ENCODE results near the gene RUNX1. TPM values are rescaled to one million over a fixed set of nuclear protein-coding genes. Genes with fewer than 3 reads are reported as not detected.
A peak's percentile ranks its signal among the peaks of the same experiment; 100 is the strongest.

RUNX1 gene
- polyA plus RNA-seq, 3 donors: 6.2 to 49.7 (median 8.7) TPM

DNA sequence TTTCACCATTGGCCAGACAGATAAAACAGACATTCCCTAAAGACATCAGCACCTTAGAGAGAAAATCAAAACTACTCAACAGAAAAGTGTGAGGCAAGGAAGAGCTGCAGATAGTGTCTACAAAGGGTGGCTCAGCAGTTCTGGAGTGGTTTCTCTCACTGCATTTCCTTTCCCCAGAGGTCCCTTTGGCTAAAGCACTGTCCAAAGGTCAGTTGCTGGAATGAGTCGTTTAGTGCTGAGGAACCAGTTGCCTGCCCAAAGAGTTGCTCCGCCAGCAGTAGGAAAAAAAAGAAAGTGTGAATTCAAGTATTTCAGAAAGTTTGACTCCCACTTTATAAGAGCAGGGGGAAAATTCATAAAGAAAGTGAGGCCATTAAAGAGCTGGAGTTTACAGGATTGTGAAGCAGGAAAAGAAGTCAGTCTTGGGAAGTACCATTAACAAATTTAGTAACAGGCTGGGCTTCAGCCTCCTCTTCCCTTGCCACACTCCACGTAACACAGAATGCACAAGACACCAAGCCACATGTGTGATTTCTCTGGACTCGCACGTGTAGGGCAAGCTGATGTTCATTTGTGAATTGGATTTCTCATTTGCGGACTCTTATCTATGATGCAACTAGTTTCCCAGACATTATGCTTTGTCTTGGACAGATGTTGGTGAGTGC lies 122.2 kb downstream of the RUNX1 start:
- Mint-ChIP-seq H3K27me3 (ENCODE audit: low read depth in 3 of 3) (no peaks in the 10 kb centered on the region), H3K4me1 (peaks cover 52% of the 10 kb centered on the region), H3K9me3 (peaks cover 0 to 5% (median 0%) of the 10 kb centered on the region in 7 donors), H3K27ac (peak overlapping the region; percentile 11 to 78 (median 59)), H3K4me3 (no peak overlapping the region), H3K36me3 (peaks cover 18 to 20% of the 10 kb centered on the region in 2 donors)
- H3K27ac ChIP-seq (ENCODE audit: low read depth in 1 of 2, low read length in 2 of 2): no peak overlapping the region
- no peak overlapping the region for H3K9ac ChIP-seq (ENCODE audit: insufficient read depth, low read length, poor library complexity, severe bottlenecking)
- H3K4me3 ChIP-seq (replicated peaks in 1 of 3; ENCODE audit: low read depth in 2 of 3, low read length in 3 of 3): no peak overlapping the region
- peaks cover 85% of the 10 kb centered on the region for H3K79me2 ChIP-seq (ENCODE audit: insufficient read depth, low read length)
- H3K27me3 ChIP-seq (ENCODE audit: control insufficient read depth in 2 of 2, insufficient read depth in 2 of 2, low read length in 2 of 2): no peaks in the 10 kb centered on the region
- intact Hi-C loops (cut with micrococcal nuclease): no loop called here
- no peaks in the 10 kb centered on the region for H3K9me3 ChIP-seq (replicated peaks in 1 of 2; ENCODE audit: control insufficient read depth in 1 of 2, insufficient read depth in 1 of 2, low read length in 2 of 2)
- peaks cover 16% of the 10 kb centered on the region for H4K20me1 ChIP-seq (ENCODE audit: insufficient read depth, low read length)
- H3K36me3 ChIP-seq (replicated peaks in 1 of 2; ENCODE audit: control insufficient read depth in 1 of 2, insufficient read depth in 2 of 2, low read length in 2 of 2): no peaks in the 10 kb centered on the region
- TF ChIP-seq, protein P1, sequence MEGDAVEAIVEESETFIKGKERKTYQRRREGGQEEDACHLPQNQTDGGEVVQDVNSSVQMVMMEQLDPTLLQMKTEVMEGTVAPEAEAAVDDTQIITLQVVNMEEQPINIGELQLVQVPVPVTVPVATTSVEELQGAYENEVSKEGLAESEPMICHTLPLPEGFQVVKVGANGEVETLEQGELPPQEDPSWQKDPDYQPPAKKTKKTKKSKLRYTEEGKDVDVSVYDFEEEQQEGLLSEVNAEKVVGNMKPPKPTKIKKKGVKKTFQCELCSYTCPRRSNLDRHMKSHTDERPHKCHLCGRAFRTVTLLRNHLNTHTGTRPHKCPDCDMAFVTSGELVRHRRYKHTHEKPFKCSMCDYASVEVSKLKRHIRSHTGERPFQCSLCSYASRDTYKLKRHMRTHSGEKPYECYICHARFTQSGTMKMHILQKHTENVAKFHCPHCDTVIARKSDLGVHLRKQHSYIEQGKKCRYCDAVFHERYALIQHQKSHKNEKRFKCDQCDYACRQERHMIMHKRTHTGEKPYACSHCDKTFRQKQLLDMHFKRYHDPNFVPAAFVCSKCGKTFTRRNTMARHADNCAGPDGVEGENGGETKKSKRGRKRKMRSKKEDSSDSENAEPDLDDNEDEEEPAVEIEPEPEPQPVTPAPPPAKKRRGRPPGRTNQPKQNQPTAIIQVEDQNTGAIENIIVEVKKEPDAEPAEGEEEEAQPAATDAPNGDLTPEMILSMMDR (IDR thresholded peaks at IDR 0.05): no peak
- peak in 1 of 3 donors; percentile 51 for DNase-seq
- H2AFZ ChIP-seq (ENCODE audit: insufficient read depth, low read depth, low read length, poor library complexity, severe bottlenecking): no peak overlapping the region
- no peak overlapping the region for H3K4me2 ChIP-seq (replicated peaks; ENCODE audit: extremely low read depth, low read length, poor library complexity, severe bottlenecking)
- peaks cover 39 to 51% of the 10 kb centered on the region in 2 donors for H3K4me1 ChIP-seq (ENCODE audit: control insufficient read depth in 1 of 2, insufficient read depth in 2 of 2, low read length in 2 of 2)
- WGBS (ENCODE audit: insufficient coverage): no CpG with 5 or more reads among the region's 6 CpGs

DNA sequence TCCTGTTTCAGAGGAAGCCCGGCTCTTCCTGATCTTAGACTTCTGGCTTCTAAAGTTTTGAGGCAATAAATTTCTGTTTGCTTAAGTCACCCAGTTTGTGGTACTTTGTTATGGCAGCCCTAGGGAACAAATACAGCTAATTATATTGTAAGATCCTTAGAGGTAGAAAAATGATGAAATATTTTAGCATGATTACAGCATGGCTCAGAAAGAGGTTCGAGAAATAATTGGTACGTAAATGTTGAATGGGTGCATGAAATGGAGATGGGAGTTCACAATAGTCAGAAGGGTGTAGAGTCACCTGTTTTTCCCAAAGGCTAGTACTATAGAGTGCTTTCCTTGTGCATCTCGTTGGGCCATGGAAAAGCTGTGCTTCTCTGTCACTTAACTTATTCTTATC lies 123.5 kb downstream of the RUNX1 start:
- Histone ChIP-seq H3K9me3 (replicated peaks in 1 of 2; ENCODE audit: control insufficient read depth in 1 of 2, insufficient read depth in 1 of 2, low read length in 2 of 2) (no peaks in the 10 kb centered on the region), H3K79me2 (ENCODE audit: insufficient read depth, low read length) (peaks cover 87% of the 10 kb centered on the region), H3K27me3 (ENCODE audit: control insufficient read depth in 2 of 2, insufficient read depth in 2 of 2, low read length in 2 of 2) (no peaks in the 10 kb centered on the region), H3K4me2 (replicated peaks; ENCODE audit: extremely low read depth, low read length, poor library complexity, severe bottlenecking) (no peak overlapping the region), H3K36me3 (replicated peaks in 1 of 2; ENCODE audit: control insufficient read depth in 1 of 2, insufficient read depth in 2 of 2, low read length in 2 of 2) (no peaks in the 10 kb centered on the region), H3K4me1 (ENCODE audit: control insufficient read depth in 1 of 2, insufficient read depth in 2 of 2, low read length in 2 of 2) (peaks cover 33 to 48% of the 10 kb centered on the region in 2 donors), H4K20me1 (ENCODE audit: insufficient read depth, low read length) (peaks cover 16% of the 10 kb centered on the region), H2AFZ (ENCODE audit: insufficient read depth, low read depth, low read length, poor library complexity, severe bottlenecking) (peak overlapping the region; percentile 43), H3K27ac (ENCODE audit: low read depth in 1 of 2, low read length in 2 of 2) (peak overlapping the region in 1 of 2 donors; percentile 81), H3K4me3 (replicated peaks in 1 of 3; ENCODE audit: low read depth in 2 of 3, low read length in 3 of 3) (no peak overlapping the region), H3K9ac (ENCODE audit: insufficient read depth, low read length, poor library complexity, severe bottlenecking) (no peak overlapping the region)
- Mint-ChIP-seq H3K4me3 (no peak overlapping the region), H3K27me3 (ENCODE audit: low read depth in 3 of 3) (no peaks in the 10 kb centered on the region), H3K9me3 (peaks cover 0 to 5% (median 0%) of the 10 kb centered on the region in 7 donors), H3K4me1 (peaks cover 48% of the 10 kb centered on the region), H3K36me3 (peaks cover 19 to 24% of the 10 kb centered on the region in 2 donors), H3K27ac (peak overlapping the region; percentile 88 to 94 (median 93))
- intact Hi-C loops (cut with micrococcal nuclease): no loop called here
- TF ChIP-seq, protein P1 (IDR thresholded peaks at IDR 0.05): no peak
- WGBS (ENCODE audit: insufficient coverage): 86% methylated on average over 2 of the region's 4 CpGs
- no peak for DNase-seq
